Activated naive CD8-positive, alpha-beta T cell (primary cell): ENCODE measurements around the gene TRIM42.

ENCODE experiments used
- H3K27ac Mint-ChIP-seq: one replicate; pipeline ENCODE4 v1.8.0; 2021; ENCODE audit warnings: mixed read lengths
- H3K27me3 Mint-ChIP-seq: one replicate; pipeline ENCODE4 v1.8.0; 2021; ENCODE audit warnings: mixed read lengths
- H3K36me3 Mint-ChIP-seq: one replicate; pipeline ENCODE4 v1.8.0; 2021; ENCODE audit warnings: mixed read lengths
- H3K4me1 Mint-ChIP-seq: one replicate; pipeline ENCODE4 v1.8.0; 2021; ENCODE audit warnings: low read depth, mixed read lengths
- H3K4me3 Mint-ChIP-seq: one replicate; pipeline ENCODE4 v1.8.0; 2021; ENCODE audit warnings: mild to moderate bottlenecking, mixed read lengths
- H3K9me3 Mint-ChIP-seq: one replicate; pipeline ENCODE4 v1.8.0; 2021; ENCODE audit warnings: low read depth, mixed read lengths

Gene TRIM42

DNA sequence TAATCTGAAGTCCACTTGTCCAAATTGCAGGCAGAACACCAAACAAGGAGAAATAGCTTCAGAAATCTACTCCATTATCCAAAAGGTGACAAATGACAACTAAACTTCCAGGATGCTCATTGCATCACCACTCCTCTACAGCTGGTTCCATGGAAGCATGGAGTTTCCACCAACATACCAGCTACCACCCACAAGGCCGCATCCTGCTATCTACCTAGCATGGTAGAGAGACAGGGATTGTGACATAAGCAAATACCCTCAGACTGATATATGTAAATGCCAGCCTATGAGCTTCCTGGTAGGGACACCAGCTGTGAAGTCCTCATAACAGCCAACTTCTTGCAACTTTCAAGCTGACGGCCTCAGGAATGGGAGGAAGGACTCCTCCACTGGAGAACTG, at the start of gene TRIM42:
Gene TRIM42, plus strand, starts transcription at position 301 of the 400 bp plus-strand sequence. CDS start 166 bp downstream, outside the sequence.
- no peak within 1 kb of the TSS for H3K27ac Mint-ChIP-seq
- H3K4me1 Mint-ChIP-seq, result no peaks in the 10 kb centered on the region
- no peak within 1 kb of the TSS for H3K4me3 Mint-ChIP-seq
- no peaks in the 10 kb centered on the region for H3K36me3 Mint-ChIP-seq
- peaks cover 1% of the 10 kb centered on the region for H3K27me3 Mint-ChIP-seq
- H3K9me3 Mint-ChIP-seq, result no peaks in the 10 kb centered on the region

- Mint-ChIP-seq H3K36me3 (no peaks in the 10 kb centered on the region), H3K27me3 (no peaks in the 10 kb centered on the region), H3K27ac (no peak overlapping the region), H3K4me1 (no peaks in the 10 kb centered on the region), H3K4me3 (no peak overlapping the region), H3K9me3 (no peaks in the 10 kb centered on the region)
Observed at GRCh38 chr3:140628606-140629005, 49.3 kb upstream of the TRIM42 start.

- Mint-ChIP-seq H3K27me3 (no peaks in the 10 kb centered on the region), H3K4me1 (no peaks in the 10 kb centered on the region), H3K36me3 (no peaks in the 10 kb centered on the region), H3K27ac (no peak overlapping the region), H3K4me3 (no peak overlapping the region), H3K9me3 (no peaks in the 10 kb centered on the region)
Observed at GRCh38 chr3:140629357-140630137, 48.3 kb upstream of the TRIM42 start.

DNA sequence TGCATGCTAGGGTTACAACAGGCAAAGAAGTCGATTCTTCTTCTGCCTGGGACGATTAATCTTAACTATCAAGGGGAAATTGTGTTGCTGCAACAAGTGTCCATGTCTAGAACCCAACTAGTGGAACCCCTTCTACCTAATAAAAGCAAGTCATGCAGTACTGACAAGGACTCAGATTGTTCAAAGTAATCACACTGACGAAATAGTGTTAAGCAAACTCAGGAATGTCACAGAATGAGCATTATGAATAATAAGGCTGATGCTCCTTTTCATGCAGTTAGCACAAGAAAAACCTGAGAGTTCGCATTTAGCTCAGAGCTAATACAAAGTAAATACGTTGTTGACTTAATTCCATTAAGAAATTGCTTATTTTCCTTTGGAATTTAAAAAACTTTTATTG, 47.5 kb upstream of the TRIM42 start:
- no peaks in the 10 kb centered on the region for H3K4me1 Mint-ChIP-seq
- H3K36me3 Mint-ChIP-seq, result no peaks in the 10 kb centered on the region
- no peaks in the 10 kb centered on the region for H3K9me3 Mint-ChIP-seq
- H3K27ac Mint-ChIP-seq, result no peak overlapping the region
- no peak overlapping the region for H3K4me3 Mint-ChIP-seq
- H3K27me3 Mint-ChIP-seq, result no peaks in the 10 kb centered on the region

- H3K27ac Mint-ChIP-seq, result no peak overlapping the region
- H3K4me1 Mint-ChIP-seq, result no peaks in the 10 kb centered on the region
- no peaks in the 10 kb centered on the region for H3K36me3 Mint-ChIP-seq
- no peak overlapping the region for H3K4me3 Mint-ChIP-seq
- H3K9me3 Mint-ChIP-seq, result no peaks in the 10 kb centered on the region
- no peaks in the 10 kb centered on the region for H3K27me3 Mint-ChIP-seq
Observed at GRCh38 chr3:140630866-140631265, 47.0 kb upstream of the TRIM42 start.

GRCh38 chr3:140635276-140635675, 42.6 kb upstream of the TRIM42 start:
- peaks cover 2% of the 10 kb centered on the region for H3K27me3 Mint-ChIP-seq
- H3K9me3 Mint-ChIP-seq, result no peaks in the 10 kb centered on the region
- H3K4me1 Mint-ChIP-seq, result no peaks in the 10 kb centered on the region
- no peak overlapping the region for H3K27ac Mint-ChIP-seq
- H3K4me3 Mint-ChIP-seq, result no peak overlapping the region
- H3K36me3 Mint-ChIP-seq, result no peaks in the 10 kb centered on the region

GRCh38 chr3:140636406-140637138, 41.3 kb upstream of the TRIM42 start:
- Mint-ChIP-seq H3K36me3 (no peaks in the 10 kb centered on the region), H3K4me1 (no peaks in the 10 kb centered on the region), H3K9me3 (no peaks in the 10 kb centered on the region), H3K4me3 (no peak overlapping the region), H3K27me3 (peaks cover 2% of the 10 kb centered on the region), H3K27ac (no peak overlapping the region)

DNA sequence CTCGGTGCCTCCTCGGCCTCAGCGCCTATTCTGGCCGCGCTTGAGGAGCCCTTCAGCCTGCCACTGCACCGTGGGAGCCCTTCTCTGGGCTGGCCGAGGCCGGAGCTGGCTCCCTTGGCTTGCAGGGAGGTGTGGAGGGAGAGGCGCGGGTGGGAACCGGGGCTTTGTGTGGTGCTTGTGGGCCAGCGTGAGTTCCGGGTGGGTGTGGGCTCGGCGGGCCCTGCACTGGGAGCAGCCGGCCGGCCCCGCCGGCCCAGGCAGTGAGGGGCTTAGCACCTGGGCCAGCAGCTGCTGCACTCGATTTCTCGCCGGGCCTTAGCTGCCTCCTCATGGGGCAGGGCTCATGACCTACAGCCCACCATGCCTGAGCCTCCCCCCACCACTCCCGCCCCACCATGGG, 26.6 kb upstream of the TRIM42 start:
- no peaks in the 10 kb centered on the region for H3K9me3 Mint-ChIP-seq
- H3K27ac Mint-ChIP-seq, result no peak overlapping the region
- H3K36me3 Mint-ChIP-seq, result no peaks in the 10 kb centered on the region
- H3K27me3 Mint-ChIP-seq, result peaks cover 9% of the 10 kb centered on the region
- H3K4me1 Mint-ChIP-seq, result no peaks in the 10 kb centered on the region
- no peak overlapping the region for H3K4me3 Mint-ChIP-seq

DNA sequence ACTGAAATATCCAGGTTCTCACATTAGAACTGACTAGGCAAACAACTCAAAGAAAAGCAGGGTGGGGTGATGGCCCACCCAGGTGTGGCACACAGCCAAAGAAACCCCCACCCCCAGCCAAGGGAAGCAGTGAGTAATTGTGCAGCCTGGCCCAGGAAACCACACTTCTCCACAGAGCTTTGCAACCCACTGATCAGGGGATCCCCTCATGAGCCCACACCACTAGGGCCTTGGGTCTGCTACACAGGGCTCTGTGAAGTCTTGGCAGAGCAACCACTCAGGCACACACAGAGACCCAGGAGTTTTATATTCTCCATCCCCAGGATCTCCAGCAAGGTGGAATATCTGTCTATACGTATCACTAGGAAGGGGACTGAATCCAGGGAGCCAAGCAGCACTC, 22.2 kb upstream of the TRIM42 start:
- Mint-ChIP-seq H3K27ac (no peak overlapping the region), H3K4me1 (no peaks in the 10 kb centered on the region), H3K4me3 (no peak overlapping the region), H3K9me3 (peaks cover 3% of the 10 kb centered on the region), H3K36me3 (no peaks in the 10 kb centered on the region), H3K27me3 (peaks cover 1% of the 10 kb centered on the region)

DNA sequence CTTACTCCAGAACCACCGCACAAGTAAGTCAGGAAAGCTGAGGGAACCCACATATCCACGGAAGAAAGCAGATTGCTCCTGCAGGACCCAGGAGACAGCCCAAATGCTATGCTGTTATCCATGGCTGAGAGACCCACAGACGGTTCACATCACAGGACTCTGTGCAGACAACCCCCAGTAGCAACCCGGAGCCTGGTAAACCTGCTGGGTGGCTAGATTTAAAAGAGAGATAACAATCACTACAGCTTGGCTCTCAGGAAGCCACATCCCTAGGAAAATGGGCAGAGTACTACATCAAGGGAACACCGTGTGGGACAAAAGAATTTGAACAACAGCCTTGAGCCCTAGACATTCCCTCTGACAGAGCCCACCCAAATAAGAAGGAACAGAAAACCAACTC, 13.8 kb upstream of the TRIM42 start:
- Mint-ChIP-seq H3K36me3 (no peaks in the 10 kb centered on the region), H3K9me3 (peaks cover 9% of the 10 kb centered on the region), H3K27me3 (no peaks in the 10 kb centered on the region), H3K4me3 (no peak overlapping the region), H3K4me1 (no peaks in the 10 kb centered on the region), H3K27ac (no peak overlapping the region)

DNA sequence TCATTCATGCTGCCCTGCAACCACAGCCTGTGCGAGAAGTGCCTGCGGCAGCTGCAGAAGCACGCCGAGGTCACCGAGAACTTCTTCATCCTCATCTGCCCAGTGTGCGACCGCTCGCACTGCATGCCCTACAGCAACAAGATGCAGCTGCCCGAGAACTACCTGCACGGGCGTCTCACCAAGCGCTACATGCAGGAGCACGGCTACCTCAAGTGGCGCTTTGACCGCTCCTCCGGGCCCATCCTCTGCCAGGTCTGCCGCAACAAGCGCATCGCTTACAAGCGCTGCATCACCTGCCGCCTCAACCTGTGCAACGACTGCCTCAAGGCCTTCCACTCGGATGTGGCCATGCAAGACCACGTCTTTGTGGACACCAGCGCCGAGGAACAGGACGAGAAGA, 4.7 kb downstream of the TRIM42 start:
- H3K4me3 Mint-ChIP-seq, result no peak overlapping the region
- no peak overlapping the region for H3K27ac Mint-ChIP-seq
- H3K27me3 Mint-ChIP-seq, result peaks cover 1% of the 10 kb centered on the region
- no peaks in the 10 kb centered on the region for H3K9me3 Mint-ChIP-seq
- H3K4me1 Mint-ChIP-seq, result no peaks in the 10 kb centered on the region
- no peaks in the 10 kb centered on the region for H3K36me3 Mint-ChIP-seq

DNA sequence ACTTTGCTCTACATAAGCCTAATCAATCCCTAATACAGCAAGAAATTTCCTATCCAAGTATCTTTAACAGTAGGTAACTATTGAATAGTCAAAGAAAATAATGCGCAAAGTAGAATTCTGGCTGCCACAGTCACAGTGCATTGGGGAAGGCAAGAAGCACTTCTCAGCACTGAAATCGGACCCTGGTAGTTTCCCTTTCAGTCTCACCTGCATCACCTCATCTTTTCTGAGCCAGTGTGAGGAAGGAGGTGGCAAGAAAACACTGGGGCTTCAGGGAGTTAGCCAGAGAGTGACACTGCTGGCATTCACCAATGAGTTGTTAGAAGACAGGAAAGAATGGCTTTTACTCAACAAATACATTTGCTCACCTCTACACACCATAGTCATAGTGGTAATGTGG, 8.3 kb downstream of the TRIM42 start:
- no peaks in the 10 kb centered on the region for H3K4me1 Mint-ChIP-seq
- H3K27me3 Mint-ChIP-seq, result peaks cover 1% of the 10 kb centered on the region
- H3K36me3 Mint-ChIP-seq, result no peaks in the 10 kb centered on the region
- H3K27ac Mint-ChIP-seq, result no peak overlapping the region
- H3K9me3 Mint-ChIP-seq, result no peaks in the 10 kb centered on the region
- H3K4me3 Mint-ChIP-seq, result no peak overlapping the region

DNA sequence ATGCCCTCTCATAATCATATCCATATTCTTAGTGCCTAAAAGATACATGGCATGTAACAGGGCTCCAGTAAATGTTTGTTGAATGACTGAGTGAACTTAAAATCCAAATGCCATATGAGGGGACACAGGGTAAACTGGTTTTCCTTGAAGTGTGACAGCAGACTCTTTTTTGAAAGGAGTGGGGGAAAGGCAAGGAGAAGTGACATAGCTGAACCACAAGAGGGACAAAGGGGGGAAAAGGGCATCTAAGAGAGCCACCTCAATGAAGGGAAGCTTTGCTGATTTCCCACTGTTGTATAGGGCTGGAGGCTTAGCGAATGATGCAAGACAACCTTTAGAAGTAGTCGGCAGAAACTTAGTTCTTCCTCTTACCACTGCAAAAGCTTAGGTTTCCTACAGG, 9.1 kb downstream of the TRIM42 start:
- Mint-ChIP-seq H3K4me3 (no peak overlapping the region), H3K4me1 (no peaks in the 10 kb centered on the region), H3K36me3 (no peaks in the 10 kb centered on the region), H3K9me3 (no peaks in the 10 kb centered on the region), H3K27ac (no peak overlapping the region), H3K27me3 (no peaks in the 10 kb centered on the region)

GRCh38 chr3:140695361-140696061, 17.6 kb downstream of the TRIM42 start:
- H3K4me1 Mint-ChIP-seq, result no peaks in the 10 kb centered on the region
- H3K4me3 Mint-ChIP-seq, result no peak overlapping the region
- H3K27me3 Mint-ChIP-seq, result peaks cover 2% of the 10 kb centered on the region
- H3K36me3 Mint-ChIP-seq, result no peaks in the 10 kb centered on the region
- H3K9me3 Mint-ChIP-seq, result no peaks in the 10 kb centered on the region
- H3K27ac Mint-ChIP-seq, result no peak overlapping the region

- H3K4me3 Mint-ChIP-seq, result no peak overlapping the region
- H3K9me3 Mint-ChIP-seq, result no peaks in the 10 kb centered on the region
- H3K27me3 Mint-ChIP-seq, result peaks cover 2% of the 10 kb centered on the region
- H3K4me1 Mint-ChIP-seq, result no peaks in the 10 kb centered on the region
- no peaks in the 10 kb centered on the region for H3K36me3 Mint-ChIP-seq
- H3K27ac Mint-ChIP-seq, result no peak overlapping the region
Observed at GRCh38 chr3:140699516-140700231, 21.8 kb downstream of the TRIM42 start.
